Stimulated activated naive CD4-positive, alpha-beta T cell treated with Interleukin-2 at 50 U/mL for 16 hours (primary cell): ENCODE data around the gene CPED1.
A peak's percentile ranks its signal among the peaks of the same experiment; 100 is the strongest.

Experiments
- DNase-seq: peaks from one replicate; lab custom pipeline; 2025; lab: John Stamatoyannopoulos, UW

CPED1 gene

DNA sequence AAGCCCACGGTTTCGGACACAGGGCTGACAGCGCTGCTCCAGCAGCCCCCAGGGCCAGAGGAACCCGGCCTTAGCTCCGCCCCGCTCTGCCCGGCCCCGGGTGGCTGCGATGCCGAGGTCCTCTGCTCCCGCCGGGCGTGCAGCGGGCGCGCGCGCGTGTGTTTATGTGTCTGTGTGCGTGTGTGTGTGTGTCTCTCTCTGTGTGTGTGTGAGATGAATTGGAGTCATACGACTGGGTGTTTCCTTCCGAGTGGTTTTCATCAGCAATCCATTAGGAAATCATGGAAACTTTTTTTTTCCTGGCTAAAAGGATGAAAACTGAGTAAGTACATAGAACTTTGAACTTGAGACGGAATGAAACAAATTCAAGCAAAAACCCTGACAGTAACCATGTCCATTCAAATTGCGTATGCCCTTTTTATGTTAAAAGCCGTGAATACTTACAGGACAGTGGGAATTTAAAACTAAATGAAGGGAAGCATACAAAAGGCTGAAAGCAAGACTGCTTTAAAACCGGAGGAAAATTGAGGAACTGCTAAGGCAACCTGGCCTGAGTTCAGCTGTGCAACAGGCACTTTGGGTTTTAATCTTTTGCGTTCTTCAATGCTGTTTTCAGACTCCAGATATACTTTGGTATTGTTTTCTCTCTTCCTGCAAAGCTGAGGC lies at the start of gene CPED1:
Gene CPED1 (plus strand): TSS at position 121 of the 666 bp plus-strand sequence. CDS start 911 bp downstream, outside the sequence.
- DNase-seq, result peak; percentile 25

DNA sequence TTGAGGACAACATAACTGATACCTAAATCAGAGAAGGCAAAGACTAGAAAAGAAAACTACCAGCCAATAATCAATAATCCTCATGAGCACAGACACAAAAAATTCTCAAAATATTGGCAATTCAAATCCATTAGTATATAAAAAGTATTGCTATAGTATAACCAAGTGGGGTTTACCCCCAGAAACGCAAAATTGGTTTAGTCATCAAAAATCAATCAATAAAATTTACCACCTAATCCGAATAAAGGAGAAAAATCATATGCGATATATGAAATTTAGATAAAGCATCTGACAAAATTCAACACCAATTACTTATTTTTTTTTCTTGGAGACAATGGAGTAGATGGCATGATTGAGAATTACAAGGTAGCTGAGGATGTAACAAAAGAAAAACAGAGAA lies 49.2 kb upstream of the CPED1 start:
- no peak for DNase-seq

GRCh38 chr7:120941064-120941463 lies 47.4 kb upstream of the CPED1 start:
- DNase-seq, result no peak

DNA sequence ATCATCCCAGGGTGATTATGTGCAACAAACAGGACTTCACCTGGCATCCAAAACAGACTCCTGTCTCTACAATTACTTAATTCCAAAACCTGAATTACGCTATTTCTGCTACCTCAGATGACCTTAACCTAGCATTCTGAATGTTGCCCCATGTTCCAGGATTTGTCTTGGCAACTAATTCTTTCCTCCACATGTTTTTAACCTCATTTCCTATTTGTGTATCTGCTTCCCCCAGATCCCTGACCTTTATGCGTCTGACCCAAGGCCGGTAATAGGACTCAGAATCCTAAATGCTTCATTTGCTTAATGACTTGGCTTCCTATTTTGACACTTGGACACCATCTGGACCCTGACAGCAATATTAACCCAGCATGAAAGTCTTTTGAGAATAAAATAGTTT lies 46.7 kb upstream of the CPED1 start:
- no peak for DNase-seq

DNA sequence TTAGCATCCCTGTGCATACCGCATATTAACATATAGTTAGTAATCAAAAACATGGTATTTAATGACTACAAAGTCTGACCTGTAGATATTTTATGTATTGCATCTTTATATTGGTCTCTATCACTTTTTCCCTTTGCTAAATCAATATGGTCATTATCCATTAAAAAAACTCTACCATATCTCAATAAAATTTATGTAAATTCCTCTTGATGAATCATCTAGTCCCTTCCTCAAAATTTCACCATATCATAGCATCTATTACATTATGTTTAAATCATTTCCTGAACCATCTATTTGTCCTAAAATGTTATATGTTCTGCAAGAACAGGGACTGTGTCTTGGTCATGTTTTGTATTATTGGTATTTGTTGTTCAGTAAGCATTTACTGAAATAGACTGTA lies 45.6 kb upstream of the CPED1 start:
- no peak for DNase-seq

- DNase-seq, result no peak
These were observed 43.5 kb upstream of the CPED1 start for GRCh38 chr7:120944826-120945562.

GRCh38 chr7:120947980-120948379 lies 40.5 kb upstream of the CPED1 start:
- no peak for DNase-seq

DNA sequence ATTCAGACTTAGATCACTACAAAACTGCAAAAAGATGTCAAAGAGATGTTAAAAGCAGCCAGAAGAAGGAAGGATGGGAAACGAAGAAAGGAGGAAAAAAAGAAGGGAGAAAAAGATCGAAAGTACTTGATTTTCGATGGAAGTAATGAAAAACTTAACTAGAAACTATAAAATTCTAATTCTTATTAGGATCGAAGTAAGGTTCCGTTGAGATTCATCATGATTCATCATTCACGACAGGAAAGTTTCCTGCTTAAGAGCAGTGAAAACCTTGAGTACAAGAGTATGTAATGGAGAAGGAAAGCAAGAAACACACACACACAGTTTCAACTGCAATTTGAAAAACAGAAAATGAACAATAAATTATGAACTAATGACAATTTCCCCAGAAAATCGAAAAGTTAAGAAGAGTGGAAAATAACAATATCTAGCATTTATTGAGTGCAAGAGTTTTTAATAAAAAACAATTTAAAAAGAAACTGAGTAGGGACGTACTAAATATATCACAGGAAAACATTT lies 39.1 kb upstream of the CPED1 start:
- DNase-seq, result no peak

DNA sequence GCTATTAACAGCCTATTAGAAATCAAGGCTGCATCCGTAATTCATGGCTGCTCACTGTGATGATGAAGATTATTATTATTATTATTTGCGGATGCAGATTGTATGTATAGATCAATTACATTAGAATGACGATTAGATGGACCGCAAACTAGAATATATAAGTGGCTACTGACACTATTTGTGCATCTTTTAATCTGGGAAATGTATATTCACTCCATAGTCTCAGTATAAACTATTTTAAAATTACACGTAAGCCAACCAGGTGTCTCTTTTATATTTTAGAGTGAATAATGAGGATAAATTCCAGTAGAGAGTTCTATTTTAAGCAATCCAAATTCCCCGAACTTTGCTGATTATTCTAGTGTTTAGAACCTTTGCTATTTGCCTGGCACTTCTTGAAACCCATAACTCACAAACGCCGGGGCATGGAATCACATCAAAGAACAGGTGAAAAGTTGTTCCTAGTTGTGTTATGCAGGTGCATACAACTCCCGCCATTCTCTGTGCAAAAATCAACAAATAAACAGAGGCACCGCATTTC lies 38.4 kb upstream of the CPED1 start:
- DNase-seq, result no peak

GRCh38 chr7:120950539-120951308 lies 37.8 kb upstream of the CPED1 start, which contains the start of gene ING3:
Gene ING3, plus strand, starts transcription at chr7:120950777. Its CDS starts 120 bp downstream, at chr7:120950897.
- peak; percentile 96 for DNase-seq

DNA sequence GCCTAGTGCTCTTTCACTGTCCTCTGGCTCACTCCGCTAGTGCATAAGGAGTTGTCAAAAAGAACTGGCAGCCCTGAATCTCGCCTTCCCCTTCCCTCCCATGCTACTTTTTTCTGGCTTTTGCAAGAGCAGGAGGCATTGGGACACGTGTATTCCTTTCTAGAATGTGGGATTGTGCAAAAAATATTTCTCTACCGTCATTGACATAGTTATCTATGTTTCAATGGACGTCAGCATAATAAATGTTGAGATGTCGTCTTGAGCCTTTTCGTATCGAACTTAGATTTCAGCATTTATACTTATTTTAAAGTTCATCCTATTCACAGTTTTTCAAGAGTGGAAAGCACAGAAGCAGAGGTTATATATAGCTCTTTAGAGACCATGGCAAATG lies 37.2 kb upstream of the CPED1 start:
- no peak for DNase-seq

DNA sequence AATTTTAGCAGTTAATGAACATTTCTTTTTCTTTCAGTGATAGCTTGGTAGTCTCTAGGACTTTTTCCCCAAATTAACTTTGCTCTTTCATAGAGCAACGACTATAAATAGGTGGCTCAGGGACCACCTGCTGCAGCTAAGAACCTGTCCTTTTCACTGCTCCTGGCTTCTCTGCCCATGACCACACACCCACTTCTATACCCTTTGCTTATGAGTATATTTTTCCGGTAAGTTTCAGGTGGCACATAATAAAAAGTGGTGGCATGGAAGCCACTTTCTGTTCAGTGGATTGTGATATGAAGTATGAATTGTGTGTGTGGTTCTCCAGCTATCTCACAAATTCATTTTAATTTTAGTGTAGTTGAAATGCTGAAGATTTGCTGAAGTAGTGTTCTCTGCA lies 36.7 kb upstream of the CPED1 start:
- DNase-seq, result no peak

DNA sequence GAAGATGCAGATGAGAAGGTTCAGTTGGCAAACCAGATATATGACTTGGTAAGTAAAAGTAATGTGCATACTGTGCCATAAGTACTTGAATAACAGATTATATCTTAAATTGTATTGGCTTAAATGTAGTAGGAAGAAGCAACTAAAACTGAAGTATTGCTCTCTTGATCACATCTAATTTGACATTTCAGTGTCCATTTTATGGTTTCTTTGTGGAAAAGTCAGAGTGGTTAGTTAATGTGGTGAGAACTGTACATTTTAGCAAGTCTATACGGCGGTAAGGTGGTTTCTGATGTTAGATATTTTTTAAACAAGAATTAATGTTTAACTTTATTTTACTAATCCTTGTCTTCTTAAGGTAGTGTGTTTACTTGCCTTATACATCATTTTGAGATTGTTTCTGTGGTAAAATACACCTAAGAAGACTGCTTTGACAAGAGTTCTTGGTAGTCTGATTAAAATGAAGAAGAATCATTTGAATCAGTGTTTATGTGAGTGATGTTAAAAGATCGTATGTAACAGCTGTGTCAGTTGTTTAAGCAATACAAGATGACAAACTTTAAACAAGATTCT lies 32.8 kb upstream of the CPED1 start:
- DNase-seq, result no peak

GRCh38 chr7:120959929-120960484 lies 28.5 kb upstream of the CPED1 start:
- no peak for DNase-seq

- DNase-seq, result no peak
These were observed 27.8 kb upstream of the CPED1 start for GRCh38 chr7:120960714-120961113.

- DNase-seq, result no peak
These were observed 26.8 kb upstream of the CPED1 start for GRCh38 chr7:120961638-120962173.

DNA sequence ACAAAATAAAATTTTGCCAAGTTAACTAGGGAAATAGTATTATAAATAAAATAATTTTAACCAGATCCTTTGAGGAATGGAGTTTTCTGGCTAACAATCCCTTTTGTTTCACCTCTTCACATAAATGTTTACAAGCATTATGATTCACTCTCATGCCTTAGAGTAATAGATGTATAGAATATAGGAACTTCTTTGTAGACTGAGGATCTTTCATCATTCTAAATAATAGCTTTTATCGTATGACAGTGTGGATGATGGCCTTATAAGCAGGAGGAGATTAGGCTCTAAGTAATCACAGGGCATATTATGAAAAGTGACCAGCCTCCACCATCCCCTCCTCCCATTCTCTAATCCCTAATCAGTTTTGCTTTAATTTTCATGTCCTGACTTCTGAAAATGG lies 24.4 kb upstream of the CPED1 start:
- DNase-seq, result no peak

DNA sequence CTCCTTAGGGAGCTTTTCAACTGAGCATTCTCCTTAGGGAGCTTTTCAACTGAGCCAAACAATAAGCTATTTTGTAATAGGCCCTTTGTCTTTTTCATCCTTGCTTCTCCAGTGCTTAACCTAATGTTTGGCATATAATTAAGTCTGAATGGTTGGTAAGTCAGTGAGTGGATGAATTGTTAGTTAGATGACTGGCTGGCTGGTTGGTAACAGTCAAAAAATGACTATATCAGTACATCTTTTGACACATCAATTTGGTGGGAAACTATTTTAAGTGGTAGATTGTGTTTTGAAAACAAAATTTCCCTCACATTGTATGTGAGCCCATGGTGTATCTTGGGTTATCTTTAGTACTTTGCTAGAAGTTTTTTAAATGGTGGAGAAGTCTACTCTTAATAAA lies 21.6 kb upstream of the CPED1 start:
- no peak for DNase-seq

GRCh38 chr7:120973849-120974248 lies 14.7 kb upstream of the CPED1 start:
- DNase-seq, result no peak

DNA sequence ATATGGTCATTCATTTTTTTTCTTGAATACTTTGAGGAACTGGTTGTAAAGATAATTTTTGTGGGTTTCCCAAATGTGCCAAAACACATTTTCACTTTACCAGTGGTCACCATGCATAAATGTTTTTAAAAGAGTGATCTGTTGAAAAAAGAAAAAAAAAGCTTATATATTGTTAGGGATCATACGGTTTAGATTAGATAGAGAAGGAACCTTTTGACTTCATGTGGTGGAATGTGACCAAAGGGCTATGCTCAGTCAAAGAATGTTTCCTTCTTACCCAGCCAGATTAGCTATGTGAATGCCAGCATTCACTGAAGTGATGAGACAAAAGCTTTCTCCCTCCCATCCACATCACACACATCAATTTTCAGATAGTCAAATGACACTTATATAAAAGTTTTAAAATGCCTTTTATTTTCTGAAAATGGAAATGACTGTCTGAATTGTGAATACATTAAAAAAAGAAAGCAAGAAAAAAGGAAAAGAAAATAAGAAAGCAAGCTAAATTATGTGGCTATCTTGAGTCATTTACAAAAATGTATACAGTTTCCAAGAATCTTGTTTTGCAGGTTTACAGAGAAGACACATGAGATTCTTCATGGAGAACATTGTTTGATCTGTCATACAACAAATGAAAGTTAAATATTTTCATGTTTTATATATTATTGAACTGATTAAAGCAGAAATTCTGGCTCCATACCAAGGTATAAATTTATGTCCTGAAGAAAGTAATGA lies 8.6 kb upstream of the CPED1 start:
- no peak for DNase-seq

GRCh38 chr7:120981117-120981516 lies 7.4 kb upstream of the CPED1 start:
- DNase-seq, result no peak
